ENCODE data around the gene GALNT4.

The GALNT4 gene

DNA sequence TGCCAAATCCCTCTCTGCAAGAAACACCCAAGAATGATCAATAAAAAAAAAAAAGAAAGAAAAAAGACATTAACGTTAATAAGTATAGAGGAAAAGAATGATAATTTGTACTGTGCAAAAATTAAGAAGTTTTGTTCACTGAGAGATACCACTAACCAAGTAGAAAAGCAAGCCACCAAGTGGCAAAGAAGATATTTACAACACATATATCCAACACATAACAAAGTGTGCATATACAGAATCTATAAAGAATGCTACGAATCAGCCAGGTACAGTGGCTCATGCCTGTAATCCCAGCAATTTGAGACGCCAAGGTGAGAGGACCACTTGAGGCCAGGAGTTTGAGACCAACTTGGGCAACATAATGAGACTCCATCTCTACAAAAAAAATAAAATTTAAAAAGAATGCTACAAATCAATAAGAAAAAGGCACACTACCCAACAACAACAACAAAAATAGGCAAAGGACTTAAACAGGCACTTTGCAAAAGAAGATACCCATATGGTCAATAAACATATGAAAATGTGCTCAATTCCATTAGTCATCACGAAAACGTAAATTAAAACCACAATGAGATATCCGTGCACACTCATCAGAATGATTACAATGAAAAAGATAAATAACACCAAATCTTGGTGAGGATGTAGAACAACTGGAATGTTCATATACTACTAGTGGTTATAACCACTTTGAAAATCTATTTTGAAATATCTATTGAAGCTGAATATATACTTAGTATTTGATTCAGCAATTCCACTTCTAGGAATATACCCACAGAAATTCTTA lies 19.8 kb downstream of the GALNT4 start:
- no peak overlapping the region for H3K9ac ChIP-seq (ENCODE audit: low read depth, low read length, poor library complexity)
- H3K79me1 ChIP-seq (ENCODE audit: low read depth, low read length) = no peaks in the 10 kb centered on the region
- H4K91ac ChIP-seq (ENCODE audit: low read depth, low read length, poor library complexity) = no peak overlapping the region
- no peak overlapping the region for H3K4me3 ChIP-seq (ENCODE audit: low read length in 2 of 2)
- no peak overlapping the region for H2BK12ac ChIP-seq (ENCODE audit: low read length)
- no peak overlapping the region for H2AFZ ChIP-seq (ENCODE audit: low read length)
- H3K4me2 ChIP-seq (ENCODE audit: insufficient read depth, low read length, poor library complexity, severe bottlenecking) = no peak overlapping the region
- H3K23ac ChIP-seq (ENCODE audit: low read depth, low read length, poor library complexity) = no peak overlapping the region
- 100% methylated on average over 1 of the region's 6 CpGs; no CpG with 5 or more reads in 1 of the 2 donors for WGBS, 2 donors (ENCODE audit: extremely low coverage in 2 of 2, insufficient read length in 2 of 2, insufficient replicate concordance in 1 of 2)
- H3K4ac ChIP-seq (ENCODE audit: low read length) = no peak overlapping the region
- H2BK15ac ChIP-seq (ENCODE audit: low read length) = no peak overlapping the region
- no peak overlapping the region for H3K18ac ChIP-seq (ENCODE audit: low read length)
- no peak overlapping the region for H2AK5ac ChIP-seq (ENCODE audit: low read depth, low read length)
- H3K27ac ChIP-seq (replicated peaks; ENCODE audit: low read length) = no peak overlapping the region
- no peak for DNase-seq (ENCODE audit: low spot score)
- no peak overlapping the region for H3K14ac ChIP-seq (ENCODE audit: low read length)
- no peaks in the 10 kb centered on the region for H3K9me3 ChIP-seq (replicated peaks in 1 of 2; ENCODE audit: control insufficient read depth in 2 of 2, insufficient read depth in 1 of 2, low read depth in 1 of 2, low read length in 2 of 2)
- H4K8ac ChIP-seq (ENCODE audit: low read depth, low read length) = no peak overlapping the region
- H3K36me3 ChIP-seq (replicated peaks in 1 of 2; ENCODE audit: control insufficient read depth in 2 of 2, insufficient read depth in 2 of 2, low read length in 2 of 2) = no peaks in the 10 kb centered on the region
- no peaks in the 10 kb centered on the region for H3K4me1 ChIP-seq (ENCODE audit: control insufficient read depth in 2 of 2, insufficient read depth in 1 of 2, low read depth in 1 of 2, low read length in 2 of 2)
- no peak overlapping the region for H2BK120ac ChIP-seq (ENCODE audit: low read depth, low read length)
- no peaks in the 10 kb centered on the region for H3K27me3 ChIP-seq (ENCODE audit: control insufficient read depth in 3 of 3, insufficient read depth in 3 of 3, low read depth in 1 of 3, low read length in 3 of 3)
- H2BK5ac ChIP-seq (ENCODE audit: low read length) = no peak overlapping the region

DNA sequence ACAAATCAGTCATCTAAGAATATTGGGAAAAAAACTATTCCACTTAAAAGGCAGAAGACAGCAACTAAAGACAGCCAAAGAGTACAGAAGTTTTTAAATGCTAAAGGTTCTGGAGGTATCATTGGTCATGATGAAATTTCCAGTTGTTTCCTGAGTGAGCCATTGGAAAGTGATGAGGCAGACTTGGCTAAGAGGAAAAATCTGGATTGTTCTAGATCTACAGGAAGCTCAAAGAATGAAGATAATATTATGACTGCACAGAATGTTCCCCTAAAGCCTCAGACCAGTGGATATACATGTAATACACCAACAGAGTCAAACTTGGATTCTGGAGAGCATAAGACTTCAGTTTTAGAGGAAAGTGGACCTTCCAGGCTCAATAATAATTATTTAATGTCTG lies 22.8 kb downstream of the GALNT4 start:
- Histone ChIP-seq H2BK5ac (ENCODE audit: low read length) (no peak overlapping the region), H3K9ac (ENCODE audit: low read depth, low read length, poor library complexity) (no peak overlapping the region), H3K14ac (ENCODE audit: low read length) (no peak overlapping the region), H3K23ac (ENCODE audit: low read depth, low read length, poor library complexity) (no peak overlapping the region), H4K91ac (ENCODE audit: low read depth, low read length, poor library complexity) (no peak overlapping the region), H3K4me3 (ENCODE audit: low read length in 2 of 2) (no peak overlapping the region), H3K27ac (replicated peaks; ENCODE audit: low read length) (no peak overlapping the region), H2BK12ac (ENCODE audit: low read length) (no peak overlapping the region), H3K18ac (ENCODE audit: low read length) (no peak overlapping the region), H3K9me3 (replicated peaks in 1 of 2; ENCODE audit: control insufficient read depth in 2 of 2, insufficient read depth in 1 of 2, low read depth in 1 of 2, low read length in 2 of 2) (no peaks in the 10 kb centered on the region), H4K8ac (ENCODE audit: low read depth, low read length) (no peak overlapping the region), H2AK5ac (ENCODE audit: low read depth, low read length) (no peak overlapping the region), H2AFZ (ENCODE audit: low read length) (no peak overlapping the region), H2BK15ac (ENCODE audit: low read length) (no peak overlapping the region), H3K79me1 (ENCODE audit: low read depth, low read length) (no peaks in the 10 kb centered on the region), H2BK120ac (ENCODE audit: low read depth, low read length) (no peak overlapping the region), H3K27me3 (ENCODE audit: control insufficient read depth in 3 of 3, insufficient read depth in 3 of 3, low read depth in 1 of 3, low read length in 3 of 3) (no peaks in the 10 kb centered on the region), H3K4me1 (ENCODE audit: control insufficient read depth in 2 of 2, insufficient read depth in 1 of 2, low read depth in 1 of 2, low read length in 2 of 2) (no peaks in the 10 kb centered on the region), H3K4me2 (ENCODE audit: insufficient read depth, low read length, poor library complexity, severe bottlenecking) (no peak overlapping the region), H3K4ac (ENCODE audit: low read length) (no peak overlapping the region), H3K36me3 (replicated peaks in 1 of 2; ENCODE audit: control insufficient read depth in 2 of 2, insufficient read depth in 2 of 2, low read length in 2 of 2) (no peaks in the 10 kb centered on the region)
- DNase-seq (ENCODE audit: low spot score) = no peak

DNA sequence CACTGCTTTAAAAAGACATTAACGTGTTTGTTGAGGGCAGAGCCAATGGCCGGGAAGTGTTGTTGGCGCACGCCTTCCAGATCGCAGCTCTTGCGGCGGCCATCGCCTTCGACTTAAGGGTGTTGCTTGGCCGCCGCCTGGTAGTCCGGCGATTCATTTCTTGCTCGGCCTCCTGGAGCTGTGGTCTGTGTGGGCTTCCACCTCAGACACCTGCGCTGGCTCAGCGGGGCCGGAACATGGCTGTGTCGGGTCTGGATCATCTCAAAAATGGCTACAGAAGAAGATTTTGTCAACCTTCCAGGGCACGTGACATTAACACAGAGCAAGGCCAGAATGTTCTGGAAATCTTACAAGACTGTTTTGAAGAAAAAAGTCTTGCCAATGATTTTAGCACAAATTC lies 24.7 kb downstream of the GALNT4 start:
- no peak overlapping the region for H3K23ac ChIP-seq (ENCODE audit: low read depth, low read length, poor library complexity)
- no peaks in the 10 kb centered on the region for H3K4me1 ChIP-seq (ENCODE audit: control insufficient read depth in 2 of 2, insufficient read depth in 1 of 2, low read depth in 1 of 2, low read length in 2 of 2)
- H3K4me3 ChIP-seq (ENCODE audit: low read length in 2 of 2) = no peak overlapping the region
- no peak overlapping the region for H3K9ac ChIP-seq (ENCODE audit: low read depth, low read length, poor library complexity)
- no peak overlapping the region for H2BK120ac ChIP-seq (ENCODE audit: low read depth, low read length)
- WGBS, 2 donors (ENCODE audit: extremely low coverage in 2 of 2, insufficient read length in 2 of 2, insufficient replicate concordance in 1 of 2) = no CpG with 5 or more reads among the region's 19 CpGs
- H3K79me1 ChIP-seq (ENCODE audit: low read depth, low read length) = no peaks in the 10 kb centered on the region
- no peak overlapping the region for H3K14ac ChIP-seq (ENCODE audit: low read length)
- no peak overlapping the region for H4K8ac ChIP-seq (ENCODE audit: low read depth, low read length)
- no peak overlapping the region for H3K4ac ChIP-seq (ENCODE audit: low read length)
- H2AK5ac ChIP-seq (ENCODE audit: low read depth, low read length) = no peak overlapping the region
- H3K9me3 ChIP-seq (replicated peaks in 1 of 2; ENCODE audit: control insufficient read depth in 2 of 2, insufficient read depth in 1 of 2, low read depth in 1 of 2, low read length in 2 of 2) = no peaks in the 10 kb centered on the region
- H3K27me3 ChIP-seq (ENCODE audit: control insufficient read depth in 3 of 3, insufficient read depth in 3 of 3, low read depth in 1 of 3, low read length in 3 of 3) = no peaks in the 10 kb centered on the region
- no peak overlapping the region for H4K91ac ChIP-seq (ENCODE audit: low read depth, low read length, poor library complexity)
- H2BK15ac ChIP-seq (ENCODE audit: low read length) = no peak overlapping the region
- H2BK5ac ChIP-seq (ENCODE audit: low read length) = no peak overlapping the region
- H3K4me2 ChIP-seq (ENCODE audit: insufficient read depth, low read length, poor library complexity, severe bottlenecking) = no peak overlapping the region
- no peak overlapping the region for H3K27ac ChIP-seq (replicated peaks; ENCODE audit: low read length)
- no peaks in the 10 kb centered on the region for H3K36me3 ChIP-seq (replicated peaks in 1 of 2; ENCODE audit: control insufficient read depth in 2 of 2, insufficient read depth in 2 of 2, low read length in 2 of 2)
- DNase-seq (ENCODE audit: low spot score) = no peak
- no peak overlapping the region for H3K18ac ChIP-seq (ENCODE audit: low read length)
- H2BK12ac ChIP-seq (ENCODE audit: low read length) = no peak overlapping the region
- H2AFZ ChIP-seq (ENCODE audit: low read length) = no peak overlapping the region

DNA sequence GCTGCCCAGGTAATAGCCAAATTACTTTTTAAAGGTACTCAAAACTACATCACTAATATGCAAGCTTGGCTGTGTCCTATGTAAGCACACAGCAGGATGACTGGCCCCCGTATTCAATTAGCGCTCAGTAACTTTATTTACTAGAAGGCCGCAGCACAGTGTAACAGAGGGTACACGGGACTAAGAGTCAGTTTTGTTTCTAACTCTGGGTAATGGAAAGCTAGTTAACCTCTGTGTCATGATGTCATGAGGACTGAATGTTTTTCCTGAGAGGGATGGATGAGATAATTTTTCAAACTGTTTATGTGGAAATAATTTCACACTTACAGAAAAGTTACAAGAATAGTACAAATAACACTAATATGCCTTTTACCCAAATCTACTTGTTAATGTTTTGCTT lies 27.1 kb downstream of the GALNT4 start:
- no CpG with 5 or more reads among the region's 4 CpGs for WGBS, 2 donors (ENCODE audit: extremely low coverage in 2 of 2, insufficient read length in 2 of 2, insufficient replicate concordance in 1 of 2)
- Histone ChIP-seq H2BK120ac (ENCODE audit: low read depth, low read length) (no peak overlapping the region), H2BK12ac (ENCODE audit: low read length) (no peak overlapping the region), H3K14ac (ENCODE audit: low read length) (no peak overlapping the region), H3K18ac (ENCODE audit: low read length) (no peak overlapping the region), H3K79me1 (ENCODE audit: low read depth, low read length) (no peaks in the 10 kb centered on the region), H2BK5ac (ENCODE audit: low read length) (no peak overlapping the region), H4K91ac (ENCODE audit: low read depth, low read length, poor library complexity) (no peak overlapping the region), H2AFZ (ENCODE audit: low read length) (no peak overlapping the region), H3K36me3 (replicated peaks in 1 of 2; ENCODE audit: control insufficient read depth in 2 of 2, insufficient read depth in 2 of 2, low read length in 2 of 2) (no peaks in the 10 kb centered on the region), H3K27ac (replicated peaks; ENCODE audit: low read length) (no peak overlapping the region), H3K27me3 (ENCODE audit: control insufficient read depth in 3 of 3, insufficient read depth in 3 of 3, low read depth in 1 of 3, low read length in 3 of 3) (no peaks in the 10 kb centered on the region), H3K23ac (ENCODE audit: low read depth, low read length, poor library complexity) (no peak overlapping the region), H3K4me2 (ENCODE audit: insufficient read depth, low read length, poor library complexity, severe bottlenecking) (no peak overlapping the region), H3K9me3 (replicated peaks in 1 of 2; ENCODE audit: control insufficient read depth in 2 of 2, insufficient read depth in 1 of 2, low read depth in 1 of 2, low read length in 2 of 2) (no peaks in the 10 kb centered on the region), H4K8ac (ENCODE audit: low read depth, low read length) (no peak overlapping the region), H3K4me3 (ENCODE audit: low read length in 2 of 2) (no peak overlapping the region), H3K9ac (ENCODE audit: low read depth, low read length, poor library complexity) (no peak overlapping the region), H2AK5ac (ENCODE audit: low read depth, low read length) (no peak overlapping the region), H3K4me1 (ENCODE audit: control insufficient read depth in 2 of 2, insufficient read depth in 1 of 2, low read depth in 1 of 2, low read length in 2 of 2) (no peaks in the 10 kb centered on the region), H2BK15ac (ENCODE audit: low read length) (no peak overlapping the region), H3K4ac (ENCODE audit: low read length) (no peak overlapping the region)
- DNase-seq (ENCODE audit: low spot score) = no peak

All from neuronal stem cell (in vitro differentiated cells).